ENCODE measurements around the gene PLD6. TPM values are rescaled to one million over a fixed set of nuclear protein-coding genes. Genes with fewer than 3 reads are reported as not detected.

PLD6 gene
- total RNA-seq, 1 donor from 2014 or later, result 0.55 TPM

DNA sequence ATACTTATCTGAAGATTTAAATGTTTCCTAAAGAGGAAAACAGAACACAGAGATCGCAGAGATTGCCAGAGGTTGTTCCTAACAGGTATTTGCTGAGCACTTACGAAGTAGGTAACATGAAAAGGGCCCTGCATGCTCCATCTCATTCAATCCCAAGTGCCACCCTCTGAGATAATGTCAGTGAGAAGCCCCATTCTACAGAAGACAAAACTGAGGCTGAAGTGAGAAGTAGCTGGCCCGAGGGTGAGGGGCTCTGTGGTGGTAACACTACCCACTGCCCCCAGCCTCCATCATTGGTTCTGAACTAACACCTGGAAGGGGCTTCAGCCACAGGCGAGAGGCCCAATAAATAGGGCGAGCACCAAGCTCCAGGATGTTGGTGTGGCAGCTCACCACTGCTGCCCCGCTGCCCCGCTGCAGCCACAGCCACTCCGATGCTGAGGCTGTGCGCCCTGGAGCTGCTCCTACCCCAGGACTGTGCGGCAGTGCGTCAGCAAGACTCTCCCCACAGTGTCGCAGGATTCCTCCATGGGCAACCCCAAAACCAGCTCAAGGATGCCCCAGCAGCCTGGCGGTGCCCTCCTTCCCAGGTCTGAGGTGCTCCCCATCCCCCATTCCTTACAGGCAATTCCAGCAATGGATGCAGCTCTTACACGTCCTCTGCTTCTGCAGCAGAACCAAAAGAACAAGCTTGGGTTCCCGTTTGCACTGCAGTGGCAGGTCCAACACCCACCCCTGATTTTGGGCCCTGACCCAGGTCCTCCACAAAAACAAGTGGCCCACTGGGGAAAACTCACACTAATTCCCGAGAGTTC lies 20.5 kb upstream of the PLD6 start:
- H3K9me3 Mint-ChIP-seq (ENCODE audit: low read depth), result no peaks in the 10 kb centered on the region
- peaks cover 57% of the 10 kb centered on the region for H3K36me3 Mint-ChIP-seq (ENCODE audit: low read depth)
- no peaks in the 10 kb centered on the region for H3K27me3 Mint-ChIP-seq (ENCODE audit: low read depth)
- no peak overlapping the region for H3K4me3 Mint-ChIP-seq (ENCODE audit: unreplicated experiment)
- TF ChIP-seq, protein P1, sequence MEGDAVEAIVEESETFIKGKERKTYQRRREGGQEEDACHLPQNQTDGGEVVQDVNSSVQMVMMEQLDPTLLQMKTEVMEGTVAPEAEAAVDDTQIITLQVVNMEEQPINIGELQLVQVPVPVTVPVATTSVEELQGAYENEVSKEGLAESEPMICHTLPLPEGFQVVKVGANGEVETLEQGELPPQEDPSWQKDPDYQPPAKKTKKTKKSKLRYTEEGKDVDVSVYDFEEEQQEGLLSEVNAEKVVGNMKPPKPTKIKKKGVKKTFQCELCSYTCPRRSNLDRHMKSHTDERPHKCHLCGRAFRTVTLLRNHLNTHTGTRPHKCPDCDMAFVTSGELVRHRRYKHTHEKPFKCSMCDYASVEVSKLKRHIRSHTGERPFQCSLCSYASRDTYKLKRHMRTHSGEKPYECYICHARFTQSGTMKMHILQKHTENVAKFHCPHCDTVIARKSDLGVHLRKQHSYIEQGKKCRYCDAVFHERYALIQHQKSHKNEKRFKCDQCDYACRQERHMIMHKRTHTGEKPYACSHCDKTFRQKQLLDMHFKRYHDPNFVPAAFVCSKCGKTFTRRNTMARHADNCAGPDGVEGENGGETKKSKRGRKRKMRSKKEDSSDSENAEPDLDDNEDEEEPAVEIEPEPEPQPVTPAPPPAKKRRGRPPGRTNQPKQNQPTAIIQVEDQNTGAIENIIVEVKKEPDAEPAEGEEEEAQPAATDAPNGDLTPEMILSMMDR (IDR thresholded peaks at IDR 0.05), result no peak
- no peak overlapping the region for H3K27ac Mint-ChIP-seq (ENCODE audit: unreplicated experiment)
- peaks cover under 1% of the 10 kb centered on the region for H3K4me1 Mint-ChIP-seq (ENCODE audit: low read depth)
- DNase-seq (ENCODE audit: low spot score), result peak; percentile 69

DNA sequence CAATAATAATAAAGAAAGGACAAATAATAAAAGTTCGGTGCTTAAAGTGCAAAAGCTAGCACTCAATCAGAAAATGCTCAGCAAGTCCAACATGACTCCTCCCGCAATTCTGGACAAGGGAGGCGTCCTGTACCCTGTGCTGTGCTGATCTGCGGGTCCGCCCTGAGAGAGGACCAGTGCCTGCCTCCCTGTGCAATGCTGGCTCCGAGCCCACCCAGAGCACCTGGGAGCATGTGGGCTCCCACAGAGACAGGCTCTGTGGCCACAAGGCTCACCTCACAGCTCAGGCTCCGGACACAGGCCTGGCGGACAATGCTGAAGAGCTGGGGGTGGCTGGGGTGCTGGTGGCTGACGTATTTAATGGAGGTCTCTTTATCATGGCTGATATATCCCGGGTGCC lies 19.8 kb upstream of the PLD6 start:
- no peak overlapping the region for H3K4me3 Mint-ChIP-seq (ENCODE audit: unreplicated experiment)
- H3K36me3 Mint-ChIP-seq (ENCODE audit: low read depth), result peaks cover 59% of the 10 kb centered on the region
- TF ChIP-seq, protein P1 (IDR thresholded peaks at IDR 0.05), result no peak
- DNase-seq (ENCODE audit: low spot score), result peak; percentile 80
- H3K9me3 Mint-ChIP-seq (ENCODE audit: low read depth), result no peaks in the 10 kb centered on the region
- H3K27ac Mint-ChIP-seq (ENCODE audit: unreplicated experiment), result no peak overlapping the region
- H3K4me1 Mint-ChIP-seq (ENCODE audit: low read depth), result no peaks in the 10 kb centered on the region
- H3K27me3 Mint-ChIP-seq (ENCODE audit: low read depth), result no peaks in the 10 kb centered on the region

DNA sequence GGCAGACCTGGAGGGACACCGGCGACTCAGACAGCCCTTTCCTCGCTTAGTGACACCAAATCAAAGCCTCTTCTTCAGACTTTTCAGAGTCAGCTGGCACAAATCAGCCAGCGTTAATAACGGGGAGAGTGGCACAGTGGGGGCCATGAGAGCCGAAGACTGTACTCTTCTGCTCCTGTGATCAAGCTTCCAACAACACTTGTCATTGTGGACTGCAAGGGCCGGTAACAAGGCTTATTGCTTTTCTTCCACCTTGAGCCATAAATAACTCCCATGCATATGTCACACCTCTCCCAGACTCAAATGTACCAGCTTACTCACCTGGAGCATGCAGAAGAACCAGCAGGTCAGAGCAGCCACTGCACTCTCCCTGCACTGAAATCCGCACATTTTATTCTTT lies 18.0 kb upstream of the PLD6 start:
- Mint-ChIP-seq H3K27me3 (ENCODE audit: low read depth) (no peaks in the 10 kb centered on the region), H3K4me3 (ENCODE audit: unreplicated experiment) (no peak overlapping the region)

DNA sequence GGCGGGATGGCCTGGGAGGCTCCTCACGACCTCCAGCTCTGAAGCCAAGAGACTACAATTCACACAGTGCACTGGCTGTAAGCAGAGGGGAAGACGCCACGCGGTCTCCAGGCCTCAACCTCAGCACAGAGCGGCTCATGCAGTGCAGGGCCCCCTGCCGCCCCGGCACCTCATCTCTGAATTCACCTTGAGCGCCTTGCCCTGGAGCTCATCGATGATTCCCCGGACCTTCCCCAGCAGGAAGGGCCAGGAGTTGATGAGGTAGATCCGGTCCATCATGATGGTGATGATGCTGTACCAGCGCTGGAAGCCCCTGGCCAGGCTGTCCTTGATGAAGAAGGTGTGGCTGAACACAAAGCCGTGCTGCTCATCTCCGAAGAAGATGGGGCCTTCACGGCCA lies 17.6 kb upstream of the PLD6 start:
- no peak for DNase-seq (ENCODE audit: low spot score)
- no peak overlapping the region for H3K27ac Mint-ChIP-seq (ENCODE audit: unreplicated experiment)
- TF ChIP-seq, protein P1 (IDR thresholded peaks at IDR 0.05), result no peak
- H3K36me3 Mint-ChIP-seq (ENCODE audit: low read depth), result peaks cover 60% of the 10 kb centered on the region
- H3K4me3 Mint-ChIP-seq (ENCODE audit: unreplicated experiment), result no peak overlapping the region
- H3K4me1 Mint-ChIP-seq (ENCODE audit: low read depth), result no peaks in the 10 kb centered on the region
- no peaks in the 10 kb centered on the region for H3K9me3 Mint-ChIP-seq (ENCODE audit: low read depth)
- H3K27me3 Mint-ChIP-seq (ENCODE audit: low read depth), result no peaks in the 10 kb centered on the region

More for the DNA sequence above, 18.0 kb upstream of the PLD6 start:
- Mint-ChIP-seq H3K27ac (ENCODE audit: unreplicated experiment) (no peak overlapping the region), H3K36me3 (ENCODE audit: low read depth) (peaks cover 60% of the 10 kb centered on the region), H3K4me1 (ENCODE audit: low read depth) (no peaks in the 10 kb centered on the region), H3K9me3 (ENCODE audit: low read depth) (no peaks in the 10 kb centered on the region)
- DNase-seq (ENCODE audit: low spot score), result peak; percentile 36
- TF ChIP-seq, protein P1 (IDR thresholded peaks at IDR 0.05), result no peak

DNA sequence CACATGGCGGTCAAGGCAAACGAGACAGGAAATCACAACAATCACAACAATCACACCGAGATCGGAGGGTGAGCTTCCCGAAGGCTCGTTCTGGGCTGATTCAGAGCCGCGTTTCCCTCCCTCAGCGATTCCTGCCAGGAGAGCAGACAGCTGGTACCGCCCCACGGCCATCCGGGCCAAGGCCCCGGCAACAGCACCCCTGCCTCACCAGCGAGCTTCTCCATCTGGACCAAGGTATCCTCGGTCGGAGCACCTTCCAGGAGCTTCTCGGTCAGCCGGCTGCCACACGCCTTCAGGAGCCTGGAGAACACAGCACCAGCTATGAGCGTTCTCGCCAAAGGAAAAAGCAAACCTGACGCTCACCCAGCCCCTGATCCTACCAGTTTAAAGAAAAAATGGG lies 15.2 kb upstream of the PLD6 start:
- no peak for DNase-seq (ENCODE audit: low spot score)
- no peak overlapping the region for H3K27ac Mint-ChIP-seq (ENCODE audit: unreplicated experiment)
- TF ChIP-seq, protein P1 (IDR thresholded peaks at IDR 0.05), result no peak
- H3K4me3 Mint-ChIP-seq (ENCODE audit: unreplicated experiment), result no peak overlapping the region
- no peaks in the 10 kb centered on the region for H3K27me3 Mint-ChIP-seq (ENCODE audit: low read depth)
- H3K36me3 Mint-ChIP-seq (ENCODE audit: low read depth), result peaks cover 61% of the 10 kb centered on the region
- H3K9me3 Mint-ChIP-seq (ENCODE audit: low read depth), result no peaks in the 10 kb centered on the region
- no peaks in the 10 kb centered on the region for H3K4me1 Mint-ChIP-seq (ENCODE audit: low read depth)
